ENCODE results near the gene AQP6.

Gene AQP6

DNA sequence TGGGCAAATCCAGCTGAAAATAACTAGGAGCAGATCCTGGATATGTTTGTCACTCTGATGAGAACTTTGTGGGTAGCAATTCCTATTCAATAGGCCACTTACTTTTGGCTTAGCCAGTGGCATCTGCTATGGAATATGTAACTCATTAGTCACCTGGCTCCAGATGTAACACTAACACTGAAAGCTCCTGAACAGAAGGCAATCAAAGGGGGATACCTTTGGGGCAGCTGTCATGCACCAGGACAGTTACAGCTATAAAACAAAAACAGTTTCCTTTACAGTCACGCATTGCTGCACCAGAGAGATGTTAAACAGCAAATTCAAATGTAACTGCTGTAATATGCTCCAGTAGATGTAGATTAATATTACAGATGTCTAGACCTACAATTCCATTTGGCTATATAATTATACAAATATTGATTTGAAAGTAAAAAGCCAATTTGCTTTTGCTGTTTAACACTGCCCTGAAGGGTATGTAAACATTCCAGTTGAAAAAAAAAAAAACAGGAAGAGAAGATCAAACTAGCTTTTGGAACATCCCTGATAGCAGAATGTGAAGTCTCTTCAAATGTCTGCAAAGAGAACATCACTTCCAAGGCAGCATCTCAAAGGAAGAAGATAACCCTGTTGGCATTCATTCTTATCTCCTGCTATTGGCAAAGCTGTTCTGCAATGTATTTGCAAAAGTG, 34.2 kb downstream of the AQP6 start:
- no peak for DNase-seq

DNA sequence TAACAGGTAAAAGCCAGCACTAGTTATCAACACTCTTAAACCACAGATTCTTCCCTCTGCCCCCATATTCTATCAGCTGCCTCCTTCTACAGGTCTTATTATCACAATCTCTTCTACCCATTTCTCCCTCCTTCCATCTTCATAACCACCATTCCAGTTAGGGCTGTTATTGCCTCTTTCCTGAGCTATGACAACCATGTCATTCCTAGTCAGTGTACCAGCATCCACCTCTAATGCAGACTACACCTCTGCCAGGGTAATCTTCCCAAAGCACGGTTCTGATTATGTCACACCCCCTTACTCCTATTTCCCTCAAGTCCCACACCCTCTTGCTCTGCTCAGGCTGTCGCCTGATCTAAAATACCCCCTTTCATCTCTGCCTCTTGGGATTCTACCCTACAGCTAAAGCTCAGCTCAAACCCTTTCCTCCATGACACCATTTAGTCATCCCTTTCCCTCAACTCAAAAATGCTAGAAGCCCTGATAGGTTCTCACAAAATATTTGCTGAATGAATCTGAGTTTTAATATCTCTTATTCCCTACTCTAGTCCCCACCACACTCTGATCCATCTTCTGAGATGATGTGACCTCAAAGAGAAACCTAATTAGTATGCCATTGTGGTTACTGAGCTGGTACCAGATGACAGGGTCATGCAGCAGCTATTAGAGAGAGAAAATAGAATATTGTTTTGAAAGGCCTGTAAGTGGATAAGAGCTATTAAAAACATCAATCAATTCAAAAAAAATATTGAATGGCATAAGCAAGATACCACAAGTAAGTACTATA, 40.8 kb downstream of the AQP6 start:
- no peak for DNase-seq

DNA sequence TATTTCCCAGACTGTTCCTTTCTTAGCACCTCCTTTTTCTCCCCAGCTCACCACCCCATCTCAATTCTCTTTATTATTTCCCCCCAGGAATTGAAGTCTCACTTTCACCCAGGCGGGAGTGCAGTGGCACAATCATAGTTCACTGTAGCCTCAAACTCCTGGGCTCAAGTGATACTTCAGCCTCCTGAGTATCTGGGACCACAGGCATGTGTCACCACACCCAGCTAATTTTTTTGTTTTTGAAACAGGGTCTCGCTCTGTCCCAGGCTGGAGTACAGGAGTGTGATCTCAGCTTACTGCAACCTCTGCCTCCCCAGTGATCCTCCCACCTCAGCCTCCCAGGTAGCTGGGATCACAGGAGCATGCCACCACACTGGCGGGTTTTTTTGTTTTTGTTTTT, 41.6 kb downstream of the AQP6 start:
- no peak for DNase-seq

DNA sequence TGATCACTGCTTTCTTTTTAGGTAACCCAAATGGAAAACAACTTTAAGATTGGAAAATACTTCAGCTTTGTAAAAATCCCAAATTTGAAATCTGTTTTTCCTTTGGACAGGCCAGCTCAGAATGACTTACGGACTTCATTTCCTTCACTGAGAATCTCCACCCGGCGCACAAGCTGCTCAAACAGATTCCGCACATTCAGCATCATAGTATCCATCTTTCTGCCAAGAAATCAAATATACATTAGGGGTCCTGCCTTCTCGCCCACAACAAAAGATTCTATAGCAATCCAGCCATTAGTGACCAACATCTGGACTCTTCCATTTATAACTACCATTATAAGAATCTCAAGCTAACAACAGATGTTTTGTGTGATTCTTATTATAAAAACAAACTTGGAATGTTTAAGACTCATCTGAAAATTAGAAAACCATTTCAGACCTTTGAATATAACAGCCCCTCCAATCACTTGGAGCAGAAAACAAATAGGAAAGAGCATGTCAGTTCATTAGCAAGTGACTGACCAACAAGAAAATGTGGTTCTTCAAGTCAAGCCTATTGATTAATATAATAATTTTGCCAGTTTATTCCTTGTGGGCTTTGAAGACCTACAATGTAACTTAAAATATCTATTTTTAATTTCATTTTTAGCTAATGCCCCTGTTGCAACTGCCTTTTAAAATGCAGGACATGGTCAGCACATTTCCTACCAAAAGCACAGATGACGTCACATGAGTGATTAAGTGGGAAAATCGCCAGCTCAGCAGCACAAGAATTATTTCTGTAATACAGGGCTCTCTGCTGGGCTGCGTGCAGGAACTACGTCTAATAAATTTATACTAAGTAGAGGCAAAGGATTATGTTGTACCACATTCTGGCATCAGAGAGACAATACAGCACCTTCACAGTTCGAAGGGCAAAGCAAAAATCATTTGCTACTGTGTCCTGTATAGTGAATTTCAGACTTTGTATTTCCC, 44.0 kb downstream of the AQP6 start:
- no peak for DNase-seq

DNA sequence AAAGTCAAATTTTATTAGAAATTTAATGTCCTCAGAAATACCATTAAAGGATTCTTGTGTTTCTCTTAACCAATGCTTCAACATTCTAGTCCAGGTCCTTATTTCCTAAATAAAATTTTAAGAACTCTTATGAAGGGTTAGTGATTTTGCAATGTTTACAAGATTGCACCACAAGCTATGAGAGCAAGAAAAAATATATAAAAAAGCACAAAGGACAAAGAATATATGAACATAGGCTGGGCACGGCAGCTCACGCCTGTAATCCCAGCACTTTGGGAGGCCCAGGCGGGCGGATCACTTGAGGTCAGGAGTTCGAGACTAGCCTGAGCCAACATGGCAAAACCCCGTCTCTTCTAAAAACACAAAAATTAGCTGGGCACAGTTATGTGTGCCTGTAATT, 44.9 kb downstream of the AQP6 start:
- DNase-seq, result no peak

DNA sequence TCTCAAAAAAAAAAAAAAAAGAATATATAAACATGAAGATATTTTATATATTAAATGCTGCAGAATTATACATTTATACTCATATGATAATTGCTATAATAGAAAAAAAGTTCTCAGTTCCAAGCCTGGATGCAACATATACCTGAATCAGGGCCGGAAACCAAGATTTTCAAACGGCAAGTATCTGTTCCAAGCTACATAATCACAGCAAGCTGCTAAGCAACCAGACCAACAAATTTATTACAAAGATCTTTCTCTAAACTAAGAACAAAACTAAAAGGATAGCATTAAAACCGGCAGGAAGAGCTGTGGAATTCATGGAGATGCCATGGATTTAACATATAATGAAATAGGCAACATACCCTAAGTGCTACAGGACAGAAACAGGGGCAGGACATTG, 45.4 kb downstream of the AQP6 start:
- no peak for DNase-seq

DNA sequence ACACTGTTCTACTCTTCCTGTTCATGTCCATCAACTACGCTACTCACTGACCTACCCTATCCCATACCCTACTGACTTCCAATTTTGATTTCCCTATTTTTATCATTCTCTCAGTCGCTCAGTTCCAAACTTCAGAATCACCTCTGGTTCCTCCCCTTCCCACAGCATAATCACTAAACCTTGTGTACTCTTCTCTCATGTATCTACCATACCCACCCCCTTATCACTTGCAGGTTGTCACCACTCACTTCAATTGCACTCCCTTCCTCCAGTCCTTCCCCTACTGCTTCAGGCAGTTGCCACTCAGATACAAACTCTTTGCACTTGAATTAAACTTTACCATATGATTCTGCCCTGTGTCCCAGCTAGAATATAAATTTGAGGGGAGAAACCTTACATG, 46.2 kb downstream of the AQP6 start:
- DNase-seq, result no peak

DNA sequence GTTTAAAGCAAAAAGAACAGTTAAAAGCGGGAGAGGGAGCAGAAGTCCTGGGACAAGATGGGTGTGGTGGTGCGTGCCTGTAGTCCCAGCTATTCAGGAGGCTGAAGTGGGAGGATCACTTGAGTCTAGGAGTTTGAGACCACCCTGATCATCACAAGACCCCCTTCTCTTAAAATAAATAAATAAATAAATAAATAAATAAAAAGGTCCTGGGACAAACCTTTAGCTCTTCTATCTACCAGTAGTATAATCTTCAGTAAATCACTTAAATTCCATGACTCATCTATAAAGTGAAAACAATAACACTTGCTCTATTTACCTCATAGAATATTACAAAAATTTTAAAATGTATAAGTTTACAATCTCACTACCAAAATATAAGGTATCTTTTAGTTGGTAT, 46.8 kb downstream of the AQP6 start:
- no peak for DNase-seq

DNA sequence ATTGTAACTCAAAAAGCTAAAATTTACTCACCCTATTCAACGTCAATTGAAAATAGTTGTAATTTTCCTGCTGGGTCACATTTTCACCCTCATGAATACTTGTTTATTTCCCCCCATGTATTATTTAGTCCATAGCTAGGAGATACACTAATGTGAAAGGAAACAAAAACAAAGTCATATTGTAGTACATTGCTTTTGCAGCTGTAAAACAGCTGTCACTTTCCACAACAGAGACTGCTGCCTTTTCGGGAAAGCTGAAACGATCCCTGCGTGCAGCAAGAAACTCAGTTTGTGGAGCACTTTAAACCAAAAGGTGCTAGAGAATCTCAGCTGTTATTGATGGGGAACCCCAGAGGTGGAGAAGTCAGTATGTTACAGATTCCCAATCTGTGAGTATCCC, 48.3 kb downstream of the AQP6 start:
- no peak for DNase-seq

DNA sequence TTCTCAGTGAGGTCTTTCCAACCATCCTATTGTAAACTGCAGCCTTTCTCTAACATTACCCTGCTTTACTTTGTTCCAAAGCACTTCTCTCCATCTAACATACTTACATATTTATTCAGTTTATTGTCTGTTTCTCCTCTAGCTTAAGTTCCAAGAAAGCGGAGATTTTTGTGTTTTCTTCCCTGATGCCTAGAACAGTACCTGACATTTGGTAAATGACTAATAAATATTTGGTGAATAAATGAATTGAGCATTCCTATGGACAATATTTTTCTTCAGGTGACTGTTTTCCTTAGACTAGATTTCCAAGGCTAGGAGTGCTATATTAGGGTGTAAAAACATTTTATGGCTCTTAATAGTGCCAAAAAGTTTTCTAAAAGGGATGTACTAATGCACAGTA, 50.2 kb downstream of the AQP6 start:
- DNase-seq, result no peak

DNA sequence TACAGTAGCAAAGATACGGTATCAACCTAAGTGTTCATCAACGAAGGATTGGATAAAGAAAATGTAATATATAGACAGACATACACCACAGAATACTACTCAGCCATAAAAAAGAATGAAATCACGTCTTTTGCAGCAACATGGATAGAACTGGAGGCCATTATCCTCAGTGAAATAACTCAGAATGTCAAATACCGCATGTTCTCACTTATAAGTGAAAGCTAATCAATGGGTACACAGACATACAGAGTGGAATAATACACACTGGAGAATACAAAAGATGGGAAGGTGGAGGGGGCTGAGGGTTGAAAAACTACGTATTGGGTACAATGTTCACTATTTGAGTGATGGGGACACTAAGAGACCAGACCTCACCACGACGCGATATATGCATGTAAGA, 51.5 kb downstream of the AQP6 start:
- no peak for DNase-seq

DNA sequence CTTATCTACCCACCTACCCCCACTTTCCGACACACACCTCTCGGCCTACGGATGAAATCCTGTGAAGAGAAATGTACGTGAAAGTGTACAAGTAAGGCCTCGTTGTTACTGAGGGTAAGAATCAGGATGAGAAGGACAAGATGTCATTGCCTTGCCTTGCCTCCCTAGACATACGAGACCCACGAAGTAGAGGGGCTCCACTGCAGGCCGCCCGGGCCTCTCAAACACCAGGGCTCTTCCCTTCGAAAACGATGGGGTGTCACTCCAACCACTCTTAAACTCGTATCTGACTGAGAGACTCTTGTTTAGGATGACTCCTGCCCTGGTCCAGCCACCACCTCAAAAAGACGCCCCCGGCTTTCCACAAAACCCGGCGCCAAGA, 52.0 kb downstream of the AQP6 start:
- no peak for DNase-seq

DNA sequence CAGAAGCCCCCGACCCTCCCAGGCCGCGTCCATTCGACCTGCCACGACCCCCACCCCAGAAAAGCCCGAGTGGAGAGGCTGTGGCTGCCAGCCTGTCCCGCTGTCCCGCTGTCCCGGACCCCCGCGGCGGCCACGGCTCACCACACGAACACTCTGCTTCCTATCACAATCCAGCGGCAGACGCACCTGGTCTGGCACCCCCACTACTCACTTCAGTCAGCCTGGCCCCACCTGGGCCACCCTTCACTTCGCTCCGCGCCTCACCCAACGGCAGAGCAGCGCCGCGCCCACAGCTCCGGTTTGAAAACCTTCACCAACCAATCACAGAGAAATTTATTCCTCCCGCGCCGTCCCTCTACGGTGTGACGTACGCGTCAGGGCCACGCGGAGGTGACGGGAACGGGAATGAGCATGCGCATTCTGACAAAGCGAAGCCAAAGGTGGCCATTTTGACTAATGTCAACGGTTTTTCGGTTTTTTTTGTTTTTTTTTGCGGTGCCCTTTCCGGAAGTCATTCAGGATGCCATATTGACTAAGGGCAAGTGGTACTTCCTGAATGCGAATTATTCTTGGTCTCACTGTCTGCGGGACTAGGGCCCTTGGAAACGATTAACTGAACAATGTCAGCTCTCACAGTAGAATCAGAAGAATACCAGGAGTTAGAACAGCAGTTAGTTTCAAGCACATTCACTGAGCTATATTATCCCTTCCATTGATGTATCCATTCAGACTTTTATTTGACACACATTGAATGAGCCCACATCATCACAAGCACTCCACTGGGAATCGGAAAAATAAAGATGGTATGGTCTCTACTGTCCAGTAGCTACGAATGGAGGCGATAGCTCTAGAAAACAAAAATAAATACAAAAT, 52.7 kb downstream of the AQP6 start, which contains the start of gene RACGAP1:
Gene RACGAP1, minus strand, starts transcription at position 308 of the 873 bp plus-strand sequence. CDS start 8,779 bp downstream, outside the sequence.
- DNase-seq, result peak; percentile 94

DNA sequence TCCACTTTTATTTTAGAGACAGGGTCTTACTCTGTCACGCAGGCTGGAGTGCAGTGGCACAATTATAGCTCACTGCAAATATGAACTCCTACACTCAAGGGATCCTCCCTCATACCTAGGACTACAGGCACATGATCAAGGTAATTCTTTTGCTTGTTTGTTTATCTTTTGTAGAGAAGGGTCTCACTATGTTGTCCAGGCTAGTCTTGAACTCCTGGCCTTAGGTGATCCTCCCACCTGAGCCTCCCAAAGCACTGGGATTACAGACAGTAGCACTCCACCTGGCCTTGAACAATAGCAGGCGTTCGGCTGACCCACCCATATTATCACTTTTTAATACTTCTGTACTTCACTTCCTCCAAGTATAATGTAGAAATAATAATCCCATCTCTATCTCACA, 53.9 kb downstream of the AQP6 start:
- DNase-seq, result no peak
